ENCODE results near the gene ELAVL4. TPM values are rescaled to one million over a fixed set of nuclear protein-coding genes. Genes with fewer than 3 reads are reported as not detected.

ELAVL4 gene
- total RNA-seq, 1 donor from 2014 or later, result 0.13 TPM

DNA sequence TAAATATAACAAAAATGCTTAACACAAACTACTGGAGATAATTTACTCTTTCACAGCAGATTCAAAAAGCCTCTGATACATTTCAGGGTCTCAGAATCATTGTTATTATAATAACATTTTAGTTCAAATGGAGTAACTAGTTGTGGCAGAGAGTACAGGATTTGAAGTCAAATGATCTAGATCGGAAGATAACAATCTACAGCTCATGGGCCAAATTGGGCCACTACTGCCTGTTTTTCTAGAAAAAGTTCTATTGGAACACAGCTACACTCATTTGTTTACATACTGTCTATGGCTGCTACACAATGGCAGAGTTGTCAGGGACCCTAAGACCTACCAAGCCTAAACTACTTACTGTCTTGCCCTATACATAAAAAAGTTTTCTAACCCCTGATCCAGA lies 63.6 kb downstream of the ELAVL4 start:
- intact Hi-C loops (cut with DNase I), result no loop called here
- no peak for DNase-seq (ENCODE audit: low spot score)
- no peak for ATAC-seq

DNA sequence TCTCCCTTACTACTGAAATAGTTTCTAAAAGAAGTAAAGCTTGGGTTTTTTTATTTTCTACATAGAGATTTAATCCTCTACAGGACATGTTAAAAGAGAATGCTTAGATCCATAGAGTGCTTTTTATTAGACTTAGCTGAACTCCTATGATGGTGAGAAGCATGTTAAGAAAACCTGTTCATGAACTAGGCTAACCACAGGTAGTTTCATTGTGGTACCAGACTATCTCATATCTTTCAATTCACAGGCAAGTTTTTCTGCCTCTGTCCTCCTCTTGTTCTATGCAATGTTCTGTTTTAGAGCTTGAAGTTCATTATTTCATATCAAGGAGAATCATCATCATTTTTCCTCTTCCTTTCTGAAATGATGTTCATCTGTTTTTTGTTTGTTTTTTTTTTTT lies 65.4 kb downstream of the ELAVL4 start:
- intact Hi-C loops (cut with DNase I), result no loop called here
- DNase-seq (ENCODE audit: low spot score) (no peak), ATAC-seq (no peak)

DNA sequence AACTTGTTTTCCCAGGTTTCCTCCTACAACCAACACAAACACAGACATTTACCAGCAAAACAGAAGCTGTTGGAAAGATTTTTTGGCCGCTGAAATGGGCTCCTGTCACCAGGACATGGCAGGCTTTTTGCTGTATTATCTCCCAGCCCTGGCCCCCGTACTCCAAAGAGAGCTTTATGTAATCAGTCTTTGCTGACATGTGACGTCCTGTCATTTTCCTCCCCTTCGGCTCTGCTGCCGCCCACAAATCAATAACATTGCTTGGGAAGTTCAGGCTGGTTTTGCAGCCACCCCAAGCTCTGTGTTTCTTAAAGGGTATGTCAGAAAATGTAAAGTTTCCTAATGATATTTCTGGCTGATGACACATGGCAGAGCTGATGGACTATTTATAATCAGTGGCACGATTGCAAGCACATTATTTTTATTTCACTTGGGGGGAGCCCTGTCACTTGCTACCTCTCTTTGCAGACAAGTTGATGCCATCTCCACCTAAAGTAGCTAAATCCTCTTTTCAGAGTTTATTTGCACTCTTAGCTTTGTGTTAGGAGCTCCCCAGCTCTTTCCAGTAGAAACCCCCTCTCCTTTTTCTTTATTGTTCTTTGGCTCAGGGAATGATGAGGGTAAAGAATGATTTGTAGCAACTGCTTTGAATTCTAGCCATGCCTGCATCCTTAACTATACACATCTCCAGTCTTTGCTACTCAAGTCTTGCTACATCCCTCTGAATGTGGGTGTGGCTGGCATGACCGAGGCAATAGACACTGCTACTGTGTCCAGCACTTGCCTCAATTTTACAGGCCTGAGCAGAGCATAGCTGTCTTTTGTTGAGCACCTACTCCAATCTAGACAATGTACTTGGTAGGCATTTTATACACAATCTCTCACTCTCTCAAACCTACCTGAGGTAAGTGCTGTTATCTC lies 67.3 kb downstream of the ELAVL4 start:
- intact Hi-C loops (cut with DNase I), result no loop called here
- DNase-seq (ENCODE audit: low spot score) (no peak), ATAC-seq (no peak)

DNA sequence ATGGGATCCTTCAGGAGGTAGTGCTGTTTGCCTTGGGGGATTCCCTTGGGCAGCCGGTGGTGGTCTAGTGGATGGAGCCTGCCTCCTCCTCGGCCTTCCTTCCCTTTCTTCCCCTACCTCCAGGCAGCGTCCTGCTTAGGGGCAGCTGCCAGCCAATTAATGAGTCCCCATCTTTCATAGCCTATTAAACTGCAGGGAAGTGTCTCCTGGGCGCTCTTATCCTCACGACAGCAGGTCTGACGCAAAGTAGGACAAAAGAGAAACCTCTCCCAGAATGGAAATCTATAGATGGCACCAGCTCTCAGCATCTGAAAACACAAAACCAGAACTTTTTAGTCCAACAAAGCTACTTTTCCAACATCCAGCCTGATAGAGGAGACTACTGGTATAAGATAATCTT lies 69.3 kb downstream of the ELAVL4 start:
- DNase-seq (ENCODE audit: low spot score) (no peak), ATAC-seq (no peak)
- intact Hi-C loops (cut with DNase I), result no loop called here

DNA sequence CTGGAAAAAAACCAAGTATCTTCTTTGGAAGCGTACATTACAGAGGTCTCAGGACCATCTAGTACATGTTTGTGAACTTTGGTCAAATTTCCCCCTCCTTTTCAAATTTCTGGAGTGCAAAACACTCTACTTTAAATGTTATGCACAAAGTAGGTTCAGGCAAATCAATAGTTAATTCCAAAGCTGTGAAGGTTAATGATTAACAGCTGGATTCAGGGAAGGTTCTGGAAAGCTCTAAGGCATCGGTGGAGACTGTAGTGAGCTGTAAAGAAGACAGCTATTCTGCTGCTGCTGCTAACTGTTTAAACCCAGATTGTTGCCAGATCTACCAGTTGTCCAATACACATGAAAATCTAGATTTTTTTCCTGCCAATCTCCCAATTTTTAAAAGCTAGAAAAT lies 70.9 kb downstream of the ELAVL4 start:
- ATAC-seq, result no peak
- intact Hi-C loops (cut with DNase I), result no loop called here

DNA sequence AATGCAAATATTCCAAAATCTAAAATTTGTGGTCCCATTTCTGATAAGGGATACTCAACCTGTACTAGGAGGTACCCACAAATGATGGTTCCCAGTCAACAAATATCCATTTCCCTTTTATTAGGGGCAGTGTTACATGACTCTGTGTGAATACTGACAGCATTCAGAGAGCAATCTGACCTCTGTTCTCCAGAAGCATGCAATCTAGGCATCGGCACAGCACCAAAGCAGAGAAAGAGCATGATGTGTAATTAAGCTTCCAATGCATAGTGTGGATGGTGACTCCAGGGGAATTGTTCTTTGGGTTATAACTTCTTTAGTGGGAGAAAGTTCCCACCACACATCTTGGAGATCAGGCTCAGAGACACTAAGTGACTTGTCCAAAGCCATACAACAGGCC lies 71.6 kb downstream of the ELAVL4 start:
- intact Hi-C loops (cut with DNase I), result no loop called here
- ATAC-seq, result no peak
- no peak for DNase-seq (ENCODE audit: low spot score)

More for the DNA sequence above, 70.9 kb downstream of the ELAVL4 start:
- no peak for DNase-seq (ENCODE audit: low spot score)

DNA sequence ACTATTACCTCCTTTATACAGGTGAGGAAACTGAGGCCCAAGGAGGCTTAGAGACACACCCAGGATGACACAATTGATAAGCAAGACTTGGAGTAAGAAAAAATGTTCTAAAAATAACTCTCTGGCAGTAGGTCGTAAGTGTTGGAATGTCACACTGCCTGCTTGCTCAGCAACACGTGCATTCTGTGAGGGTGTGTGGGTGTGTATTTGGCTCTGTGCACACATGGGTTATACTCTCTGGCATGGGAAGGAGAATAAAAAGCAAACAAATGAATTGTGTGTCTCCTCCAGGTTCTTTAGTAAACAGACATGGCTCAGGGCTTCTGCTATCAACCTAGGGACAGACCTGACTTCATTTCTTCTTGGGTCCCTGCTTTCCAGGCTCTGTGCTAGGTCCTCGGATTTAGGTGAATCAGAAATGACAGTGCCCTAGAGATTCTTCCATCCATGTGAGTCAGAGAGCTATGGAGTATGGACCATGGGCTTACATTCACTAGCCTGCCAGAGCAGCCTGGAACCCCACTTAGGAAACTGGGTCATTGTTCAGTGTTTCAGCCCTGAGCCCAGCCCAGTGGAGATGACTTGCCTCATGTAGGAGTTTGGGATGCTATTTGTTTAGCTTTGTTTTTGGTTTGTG lies 72.4 kb downstream of the ELAVL4 start:
- DNase-seq (ENCODE audit: low spot score) (no peak), ATAC-seq (no peak)
- intact Hi-C loops (cut with DNase I), result no loop called here

DNA sequence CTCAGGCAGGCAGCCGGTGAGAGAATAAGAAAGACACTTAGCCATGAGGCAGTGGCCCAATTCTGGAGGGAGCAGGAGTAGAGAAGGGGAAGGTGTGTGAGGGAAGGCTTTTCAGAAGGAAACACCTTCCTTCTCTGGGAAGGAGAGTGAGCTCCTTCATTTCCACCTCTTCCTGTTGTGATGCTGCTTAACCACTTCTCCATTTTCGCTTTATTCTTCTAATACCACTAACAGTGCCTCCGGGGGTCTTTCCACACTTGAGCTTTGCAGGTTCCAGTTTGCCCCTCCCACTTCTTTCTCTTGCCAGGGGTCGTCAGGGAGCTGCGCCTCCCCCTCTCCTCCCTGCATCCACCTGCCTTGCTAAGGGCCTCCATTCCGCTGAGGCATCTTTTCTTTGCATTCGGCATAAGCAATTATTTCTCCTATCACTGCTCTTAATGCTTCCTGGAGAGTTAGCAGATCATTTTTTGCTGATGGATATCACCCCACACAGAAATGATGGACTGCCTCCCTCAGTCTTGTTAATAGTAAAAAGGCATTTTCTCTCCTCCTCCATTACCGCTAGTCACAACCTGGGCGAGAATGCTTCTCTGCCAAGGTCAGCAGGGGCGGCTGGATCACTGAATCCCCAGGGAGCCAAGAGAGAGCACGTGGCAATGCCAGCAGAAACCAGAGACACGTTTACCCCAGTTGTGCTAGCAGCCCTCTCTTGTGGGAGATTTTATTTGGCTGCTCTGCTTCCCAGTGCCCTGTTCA lies 74.8 kb downstream of the ELAVL4 start:
- no peak for DNase-seq (ENCODE audit: low spot score)
- ATAC-seq, result no peak

DNA sequence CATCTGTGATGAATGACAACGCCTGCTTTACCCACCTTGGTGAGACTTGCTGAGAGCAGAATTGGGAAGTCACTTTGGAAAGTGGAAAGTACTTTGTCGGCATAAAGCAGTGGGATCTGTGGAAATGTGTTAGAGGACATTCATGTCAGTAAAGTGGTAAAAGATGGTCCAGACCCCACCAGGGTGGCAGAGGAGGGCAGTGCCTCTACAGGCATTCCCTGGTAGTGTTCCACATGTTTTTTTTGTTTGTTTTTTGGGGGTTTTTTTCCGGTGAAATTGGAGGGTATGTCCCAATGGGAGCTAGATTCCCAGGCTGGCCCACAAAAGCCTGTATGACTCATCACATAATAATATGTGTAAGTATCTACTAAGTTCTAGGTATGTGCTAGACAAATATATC lies 80.6 kb downstream of the ELAVL4 start:
- no peak for ATAC-seq
- intact Hi-C loops (cut with DNase I), result no loop called here
- DNase-seq (ENCODE audit: low spot score), result no peak

More for the DNA sequence above, 74.8 kb downstream of the ELAVL4 start:
- intact Hi-C loops (cut with DNase I), result no loop called here

DNA sequence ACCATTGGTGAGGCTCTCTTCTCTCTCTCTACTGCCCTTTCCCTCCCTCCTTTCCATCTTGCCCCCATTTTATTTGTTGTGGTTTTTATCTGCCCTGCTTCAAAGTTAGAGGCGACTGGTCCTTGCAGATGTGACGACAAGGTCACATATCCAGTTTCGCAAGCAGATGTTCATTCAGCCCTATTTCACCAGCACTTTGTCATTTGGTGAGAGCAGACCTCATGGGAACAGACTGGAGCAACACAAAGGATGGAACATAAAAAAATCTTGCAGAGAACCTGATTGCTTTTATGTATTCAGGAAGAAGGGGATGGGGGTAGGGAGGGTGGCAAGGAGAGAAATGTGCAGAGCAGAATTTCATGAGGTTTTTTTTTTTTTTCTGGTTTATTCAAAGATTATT lies 84.3 kb downstream of the ELAVL4 start:
- DNase-seq (ENCODE audit: low spot score) (no peak), ATAC-seq (no peak)
- intact Hi-C loops (cut with DNase I), result no loop called here

DNA sequence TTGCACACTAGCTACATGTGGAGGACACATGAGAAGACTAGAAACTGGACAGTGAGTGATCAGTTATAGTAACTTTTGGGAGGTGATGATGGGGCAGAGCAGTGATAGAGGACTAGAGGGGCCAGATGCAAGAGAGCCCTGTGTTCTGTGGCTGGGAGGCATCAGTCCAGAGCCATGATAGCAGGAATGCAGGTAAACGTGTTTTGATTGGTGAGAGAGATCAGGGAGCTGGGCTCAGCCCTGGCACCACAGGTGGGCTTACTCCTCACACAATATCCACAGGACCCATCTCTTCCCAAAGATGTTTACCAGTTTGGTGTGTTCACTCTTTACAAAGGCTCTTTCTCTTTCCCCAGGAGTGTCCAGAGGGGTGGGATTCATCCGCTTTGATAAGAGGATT lies 86.5 kb downstream of the ELAVL4 start:
- intact Hi-C loops (cut with DNase I), result no loop called here
- ATAC-seq, result no peak
- no peak for DNase-seq (ENCODE audit: low spot score)

DNA sequence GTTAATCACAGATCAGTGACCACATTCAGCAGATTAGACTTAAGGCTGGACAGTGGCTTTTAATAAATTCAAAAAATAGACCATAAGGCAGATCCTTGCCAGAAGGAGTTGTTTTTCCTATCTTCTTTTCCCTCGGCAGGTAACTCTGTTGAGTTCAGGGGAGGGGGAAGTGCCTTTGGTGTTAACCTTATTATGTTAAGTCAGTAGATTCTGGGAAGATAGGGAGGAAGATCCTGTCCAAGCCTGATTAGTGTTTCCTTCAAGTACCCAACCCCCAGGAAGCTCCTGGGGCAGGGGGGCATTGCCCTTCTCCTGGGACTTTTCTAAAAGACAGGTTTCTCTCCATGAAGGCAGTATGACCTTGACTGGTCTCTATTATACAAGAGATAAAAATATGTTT lies 87.4 kb downstream of the ELAVL4 start:
- ATAC-seq, result no peak
- DNase-seq (ENCODE audit: low spot score), result no peak
- intact Hi-C loops (cut with DNase I), result no loop called here

DNA sequence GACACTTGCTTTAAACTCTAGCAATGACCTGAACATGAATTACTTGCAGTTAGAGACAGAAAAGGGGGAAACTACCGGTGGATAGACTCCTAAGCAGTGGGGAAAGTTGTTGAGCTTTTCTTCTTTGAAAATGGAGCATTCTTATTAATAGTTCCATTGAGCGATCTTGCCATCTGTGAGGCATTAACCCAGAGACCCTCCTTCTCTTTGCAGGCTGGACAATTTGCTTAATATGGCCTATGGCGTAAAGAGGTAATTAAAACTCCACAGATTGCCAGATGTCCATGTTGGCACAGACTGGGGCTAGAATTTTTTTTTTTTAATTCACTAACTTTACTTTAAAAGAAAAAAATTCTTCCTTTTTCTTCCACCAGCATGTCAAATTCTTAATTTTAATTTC lies 88.5 kb downstream of the ELAVL4 start:
- DNase-seq (ENCODE audit: low spot score), result no peak
- ATAC-seq, result no peak
- intact Hi-C loops (cut with DNase I), result no loop called here

DNA sequence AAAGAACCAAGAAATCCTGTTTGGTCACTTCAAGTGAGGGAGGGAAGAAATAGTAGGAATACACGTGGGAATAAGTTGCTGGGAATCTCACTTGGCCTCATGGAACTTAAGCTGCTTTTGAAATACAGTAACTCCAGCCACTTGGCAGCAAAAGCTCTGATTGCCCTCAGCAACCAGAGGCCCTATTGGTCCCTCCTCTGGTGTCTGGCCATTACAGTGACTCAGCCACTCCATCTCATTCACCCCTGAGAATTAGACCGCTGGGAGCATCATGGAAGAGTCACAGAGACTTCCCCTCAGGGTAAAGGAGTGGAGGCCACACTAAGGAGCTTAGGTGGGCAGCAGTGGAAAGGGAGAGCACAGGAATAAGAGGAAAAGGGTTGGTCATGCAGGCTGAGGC lies 99.6 kb downstream of the ELAVL4 start:
- intact Hi-C loops (cut with DNase I), result no loop called here
- no peak for DNase-seq (ENCODE audit: low spot score)
- ATAC-seq, result no peak

DNA sequence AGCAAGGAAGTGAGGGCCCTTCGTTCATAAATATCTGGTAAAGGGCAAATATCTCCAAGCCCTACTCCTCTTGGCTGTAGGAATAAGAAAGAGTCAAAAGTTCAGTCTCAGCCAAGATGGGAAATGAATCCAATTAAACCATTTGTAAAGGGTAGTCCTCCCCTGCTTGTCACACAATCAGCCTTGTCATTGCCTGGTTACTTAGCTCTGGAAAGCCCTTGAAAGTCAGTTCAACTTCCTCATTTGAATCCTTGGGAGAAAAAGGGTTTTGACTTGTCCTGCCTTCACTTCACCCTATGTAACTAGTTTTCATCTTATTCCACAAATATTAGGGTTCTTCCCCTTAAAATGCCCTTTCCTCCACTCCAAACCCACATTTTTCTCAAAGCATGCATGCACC lies 100.0 kb downstream of the ELAVL4 start:
- DNase-seq (ENCODE audit: low spot score) (no peak), ATAC-seq (no peak)
- intact Hi-C loops (cut with DNase I), result no loop called here

DNA sequence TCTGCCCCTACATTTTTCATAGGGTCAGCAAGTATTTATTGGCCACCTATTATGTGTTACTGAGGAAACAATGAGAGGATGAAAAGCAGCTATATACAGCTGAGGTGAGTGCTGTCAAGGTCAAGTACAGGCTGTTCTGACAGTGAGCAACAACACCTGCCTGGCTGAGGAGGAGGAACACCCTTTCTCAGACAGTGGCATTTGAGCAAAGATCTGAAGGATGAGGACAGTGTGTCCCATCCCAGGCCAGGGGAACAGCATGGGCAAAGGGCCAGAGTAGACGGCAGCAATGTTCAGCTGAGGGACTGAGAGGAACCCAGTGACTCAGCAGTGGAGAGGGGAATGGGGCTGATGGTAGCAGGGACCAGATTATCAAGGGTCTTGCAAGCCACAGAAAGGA lies 101.0 kb downstream of the ELAVL4 start:
- intact Hi-C loops (cut with DNase I), result no loop called here
- ATAC-seq (no peak), DNase-seq (ENCODE audit: low spot score) (no peak)

DNA sequence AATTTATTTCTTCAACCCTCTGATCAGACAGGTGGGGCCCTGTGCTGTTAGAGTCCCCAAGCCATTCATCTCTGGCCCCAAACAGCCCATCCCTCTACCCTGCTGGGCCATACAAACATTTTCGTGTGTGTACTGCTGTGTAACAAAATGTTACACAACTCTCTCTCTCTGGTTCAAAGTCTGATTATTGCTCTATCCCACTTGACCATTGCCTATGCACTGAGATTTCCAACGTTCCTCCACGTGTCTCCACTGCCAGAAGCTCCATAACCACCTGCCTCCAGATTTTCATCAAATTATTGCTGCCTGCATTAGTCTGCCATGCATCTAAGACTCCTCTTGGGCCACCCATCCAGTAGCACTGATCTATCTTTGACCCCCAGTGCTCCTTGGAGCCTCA lies 104.8 kb downstream of the ELAVL4 start:
- intact Hi-C loops (cut with DNase I), result no loop called here
- ATAC-seq (no peak), DNase-seq (ENCODE audit: low spot score) (no peak)

DNA sequence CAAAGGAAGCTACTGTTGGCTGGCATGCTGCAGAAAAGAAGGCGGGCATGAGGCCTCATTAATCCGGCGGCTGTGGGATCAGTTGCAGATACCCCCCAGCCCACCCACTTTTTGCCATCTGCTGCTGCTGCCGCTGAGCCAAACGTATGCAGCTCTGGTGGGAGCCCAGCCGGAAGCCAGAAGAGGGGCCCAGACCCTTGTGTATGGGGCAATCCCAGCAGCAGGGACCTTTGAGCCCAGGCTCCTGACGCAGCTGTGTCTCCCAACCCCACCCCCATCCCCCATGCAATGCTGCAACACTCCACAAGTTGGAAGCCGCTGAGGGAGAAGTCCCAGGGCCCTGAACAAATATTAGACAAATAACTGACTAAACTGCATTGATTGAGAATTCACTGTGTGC lies 106.0 kb downstream of the ELAVL4 start:
- intact Hi-C loops (cut with DNase I), result no loop called here
- DNase-seq (ENCODE audit: low spot score), result no peak

DNA sequence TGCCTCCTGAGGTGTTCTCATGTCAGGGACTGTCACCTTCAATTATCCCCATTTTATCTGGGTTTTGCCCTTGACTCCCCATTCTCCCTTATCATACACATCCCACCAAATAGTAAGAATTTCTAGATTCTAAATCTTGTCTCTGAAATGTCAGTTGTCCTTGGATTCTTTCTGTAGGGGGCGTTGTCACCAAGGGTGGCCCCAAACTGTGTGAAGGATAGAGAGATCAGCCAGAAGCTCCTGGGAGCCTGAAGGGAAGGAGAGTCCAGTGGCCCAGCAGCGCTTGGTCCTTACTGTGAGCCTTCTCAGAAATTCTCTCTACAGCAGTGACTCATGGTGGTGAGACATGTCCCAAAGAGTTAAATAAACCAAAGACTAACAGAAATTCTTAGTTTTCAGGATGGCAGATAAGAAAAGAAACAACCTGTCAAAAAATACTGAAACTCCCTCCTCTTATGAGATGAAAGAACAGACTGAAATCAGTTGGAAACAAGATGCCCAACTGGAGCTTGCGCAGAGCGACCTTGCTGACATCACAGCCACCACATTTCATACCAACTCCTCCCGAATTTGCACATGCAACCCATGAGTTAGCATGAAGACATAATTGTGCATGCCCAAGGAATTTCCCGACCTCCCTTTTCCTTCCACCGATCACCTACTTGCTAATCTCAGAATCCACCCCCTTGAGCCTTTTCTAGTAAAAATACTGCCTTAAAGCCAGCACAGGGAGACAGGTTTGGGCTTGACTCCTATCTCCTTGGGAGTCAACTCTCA lies 109.8 kb downstream of the ELAVL4 start:
- ATAC-seq (no peak), DNase-seq (ENCODE audit: low spot score) (no peak)
- intact Hi-C loops (cut with DNase I), result no loop called here

More for the DNA sequence above, 106.0 kb downstream of the ELAVL4 start:
- no peak for ATAC-seq

All from sciatic nerve (tissue), 2 donors.